HG02798 (cell line): ENCODE measurements around the gene SLC28A1.
"Not testable (repeated sequence)": the region's sequence is repeated elsewhere in the genome, so short reads cannot be mapped to it uniquely, and the experiment has no call there.

Experiments
- ATAC-seq: cut with Tn5 transposase; IDR thresholded peaks from one replicate; pipeline ENCODE4 v1.9.1; 2021; ENCODE audit warnings: mild to moderate bottlenecking; ENCODE audit not compliant: unreplicated experiment, poor library complexity

Gene SLC28A1

DNA sequence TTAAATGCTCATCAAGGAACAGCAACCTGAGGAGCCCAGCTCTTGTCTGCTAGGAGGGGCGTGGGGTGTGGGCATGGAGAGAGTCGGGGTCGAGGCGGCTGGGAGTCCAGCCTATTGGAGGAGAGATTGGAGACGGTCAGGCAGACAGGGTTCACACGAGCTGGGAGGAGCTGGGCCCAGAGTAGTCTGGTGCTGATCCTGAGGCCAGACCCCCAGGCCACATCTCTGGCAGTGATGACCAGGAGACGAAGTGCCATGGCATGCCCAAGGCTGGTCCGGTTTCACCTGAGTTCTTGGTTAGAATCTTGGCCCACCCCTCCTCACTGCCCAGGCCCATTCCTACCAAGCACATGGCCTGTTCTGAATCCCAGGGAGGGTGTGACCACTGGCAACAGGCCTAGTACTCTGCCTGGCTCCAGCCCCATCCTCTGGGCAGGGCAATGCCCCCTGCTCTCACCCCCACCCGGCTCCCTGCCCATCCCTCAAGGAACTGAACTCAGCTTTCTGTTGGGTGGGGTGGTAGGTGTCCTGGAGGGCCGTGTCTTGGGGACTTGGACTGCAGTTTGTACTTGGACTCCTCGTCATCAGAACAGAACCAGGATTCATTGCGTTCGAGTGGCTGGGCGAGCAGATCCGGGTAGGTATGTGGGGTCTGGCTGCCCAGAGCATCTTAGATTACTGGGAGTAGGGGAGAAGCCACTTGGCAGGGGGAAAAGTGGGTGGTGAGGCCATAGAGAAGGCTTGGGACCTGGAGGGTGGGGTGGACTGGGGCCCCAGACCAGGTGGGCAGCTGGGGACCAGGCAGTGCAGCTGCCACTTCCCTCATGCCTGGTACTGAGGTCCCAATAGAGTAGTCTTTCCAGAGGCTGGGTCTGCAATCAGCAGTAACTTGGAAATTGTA lies 20.8 kb downstream of the SLC28A1 start:
- ATAC-seq = no peak

DNA sequence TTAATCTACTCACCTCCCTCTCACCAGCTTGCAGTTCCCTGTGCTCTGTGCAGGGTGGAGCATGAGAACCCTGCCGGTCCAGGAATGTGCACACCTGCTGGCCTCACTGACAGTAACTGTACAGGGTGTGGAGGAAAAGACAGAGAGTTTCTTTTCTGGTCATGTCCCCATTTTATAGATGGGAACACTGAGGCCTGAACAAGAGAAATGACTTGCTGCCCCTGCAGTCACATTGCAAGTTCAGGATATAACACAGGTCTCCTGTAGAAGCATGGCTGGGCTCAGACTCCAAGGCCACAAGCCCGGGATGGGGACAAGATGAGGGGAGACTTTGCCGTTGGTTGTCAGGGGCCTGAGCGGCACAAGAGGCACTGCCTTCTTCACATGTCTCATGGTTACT lies 23.3 kb downstream of the SLC28A1 start:
- ATAC-seq = no peak

DNA sequence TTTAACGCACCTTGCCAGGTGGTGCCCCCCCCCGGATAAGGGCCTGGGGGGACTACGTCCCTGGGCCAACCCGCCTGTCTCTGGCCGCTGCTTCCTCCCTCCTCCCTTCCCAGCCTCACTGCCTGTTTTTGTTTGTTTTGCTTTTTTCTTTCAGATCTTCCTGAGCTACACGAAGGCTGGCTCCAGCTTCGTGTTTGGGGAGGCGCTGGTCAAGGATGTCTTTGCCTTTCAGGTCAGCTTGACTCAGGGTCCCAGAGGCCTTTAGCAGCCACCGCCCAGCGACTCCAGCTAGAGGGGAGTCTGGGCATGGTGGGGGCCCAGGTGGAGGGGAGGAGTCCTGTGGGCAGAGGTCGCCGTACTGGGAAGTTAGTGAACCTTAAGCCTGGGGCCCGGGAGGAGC lies 24.1 kb downstream of the SLC28A1 start:
- ATAC-seq = no peak

DNA sequence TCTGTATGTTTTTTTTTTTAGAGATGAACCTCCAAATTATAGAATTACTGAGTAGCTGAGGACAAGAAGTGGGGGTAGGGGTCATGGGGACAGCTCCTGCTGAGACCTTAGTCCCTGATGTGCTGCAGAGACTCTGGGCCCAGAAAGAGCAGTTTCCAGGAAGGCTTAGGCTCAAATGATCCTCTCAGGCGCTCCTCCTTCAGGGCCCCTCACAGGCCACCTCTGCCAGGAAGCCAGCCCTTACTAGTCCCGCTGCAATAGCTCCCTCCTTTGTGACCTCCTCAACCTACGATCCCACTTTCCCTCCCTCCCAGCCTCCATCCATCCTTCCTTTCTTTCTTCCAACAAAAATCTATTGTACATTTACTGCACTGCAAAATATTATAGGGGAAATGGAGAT lies 24.6 kb downstream of the SLC28A1 start:
- ATAC-seq = no peak

DNA sequence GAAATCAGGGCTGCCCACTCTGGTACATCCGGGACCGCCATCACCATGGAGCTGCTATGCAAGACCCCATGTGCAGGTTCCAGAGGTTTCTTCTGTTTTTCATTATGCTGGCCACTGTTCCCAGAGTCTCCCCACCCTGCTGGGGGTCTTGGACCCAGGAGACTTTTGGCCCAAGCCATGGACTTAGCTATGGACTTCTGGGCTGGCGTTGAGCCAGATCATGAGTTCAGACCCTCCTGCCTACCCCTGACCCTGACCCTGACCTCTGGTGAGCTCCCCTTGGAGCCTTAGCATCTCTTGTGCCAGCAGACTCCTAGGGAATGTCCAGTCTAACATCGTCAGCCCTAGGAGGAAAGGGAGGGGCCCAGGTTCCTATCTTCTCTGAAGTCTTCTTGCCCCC lies 25.3 kb downstream of the SLC28A1 start:
- ATAC-seq = no peak

DNA sequence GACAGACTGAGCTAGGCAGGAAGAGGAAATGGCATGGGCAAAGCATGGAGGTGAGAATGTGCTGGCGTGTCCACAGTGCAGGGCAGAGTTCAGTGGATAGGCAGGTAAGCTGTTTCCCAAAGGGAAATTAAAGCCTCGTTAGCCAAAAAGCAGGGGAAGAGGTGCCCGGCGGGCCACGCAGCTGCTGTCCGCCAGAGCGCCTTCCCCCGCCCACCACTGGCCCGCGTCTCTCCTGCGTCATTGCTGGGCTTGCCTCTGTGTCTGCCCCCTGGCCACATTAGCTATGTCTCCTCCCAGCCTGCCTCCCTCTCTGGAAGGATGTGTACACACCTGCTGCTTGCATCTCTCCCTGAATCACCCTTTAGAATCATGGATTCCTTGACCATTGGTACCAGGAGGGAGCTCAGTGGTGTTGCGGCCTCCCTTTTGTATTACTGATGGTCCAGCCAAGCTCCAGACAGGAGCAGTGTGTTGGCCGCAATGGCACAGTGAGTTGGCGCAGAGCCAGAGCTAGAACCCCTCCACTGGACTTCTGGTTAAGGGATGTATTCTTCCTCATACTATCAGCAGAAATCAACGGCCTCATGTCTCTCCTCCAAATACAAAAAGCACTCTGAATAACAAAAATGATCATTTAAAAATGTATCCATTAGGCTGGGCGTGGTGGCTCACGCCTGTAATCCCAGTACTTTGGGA lies 26.6 kb downstream of the SLC28A1 start:
- ATAC-seq = no peak

DNA sequence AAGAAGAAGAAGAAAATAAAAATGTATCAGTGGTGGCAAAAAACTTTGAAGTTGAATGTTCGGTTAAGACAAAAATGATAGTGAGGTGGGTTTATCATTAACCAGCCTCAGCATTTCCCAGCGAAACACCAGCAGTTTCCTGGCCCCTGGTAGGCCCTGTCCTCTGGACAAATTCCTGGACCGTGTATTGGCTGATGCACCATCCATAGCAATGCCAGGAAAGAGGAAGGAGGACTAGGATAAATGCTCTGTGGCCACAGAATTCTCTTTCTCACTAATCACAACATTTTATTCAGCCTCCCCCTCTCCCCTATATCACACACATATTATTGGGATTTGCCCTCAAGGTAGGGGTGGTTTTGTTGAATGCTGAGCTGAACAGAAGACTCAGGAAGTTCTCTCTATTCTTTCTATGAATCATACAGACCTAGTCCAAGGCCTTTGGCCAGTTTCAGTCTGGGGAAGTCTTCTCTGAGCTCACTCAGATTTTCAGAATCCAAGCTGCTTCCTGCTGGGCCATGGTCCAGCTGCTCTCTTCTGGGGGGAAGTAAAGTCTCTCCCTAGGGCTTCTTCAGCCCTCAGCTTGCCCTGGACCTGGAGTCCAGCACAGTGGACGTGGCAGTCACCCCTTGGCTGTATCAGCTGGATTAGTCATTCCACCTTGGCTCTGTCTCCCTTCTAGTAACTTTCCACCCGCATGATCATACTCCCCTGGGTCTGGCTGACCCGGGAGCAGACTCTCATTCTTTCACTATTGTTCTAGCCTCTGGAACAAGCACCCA lies 27.6 kb downstream of the SLC28A1 start:
- ATAC-seq = no peak

DNA sequence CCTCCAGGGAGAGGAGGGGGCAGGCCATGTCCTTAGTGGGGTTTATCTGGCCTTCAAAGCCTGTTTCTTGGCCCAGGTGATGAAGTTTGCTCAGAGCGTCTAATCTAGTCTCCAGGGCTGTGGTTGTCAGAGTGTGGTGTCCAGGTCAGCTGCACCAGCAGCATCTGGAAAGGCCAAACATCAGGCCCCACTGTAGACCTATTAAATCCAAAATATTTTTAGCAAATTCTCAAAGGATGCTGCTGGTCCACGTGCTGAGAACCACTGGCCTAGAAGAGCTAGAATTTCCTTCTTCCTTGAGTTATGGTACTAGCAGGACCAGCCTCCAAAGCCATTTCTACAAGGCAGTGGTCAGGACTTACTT lies 28.9 kb downstream of the SLC28A1 start:
- no peak for ATAC-seq

DNA sequence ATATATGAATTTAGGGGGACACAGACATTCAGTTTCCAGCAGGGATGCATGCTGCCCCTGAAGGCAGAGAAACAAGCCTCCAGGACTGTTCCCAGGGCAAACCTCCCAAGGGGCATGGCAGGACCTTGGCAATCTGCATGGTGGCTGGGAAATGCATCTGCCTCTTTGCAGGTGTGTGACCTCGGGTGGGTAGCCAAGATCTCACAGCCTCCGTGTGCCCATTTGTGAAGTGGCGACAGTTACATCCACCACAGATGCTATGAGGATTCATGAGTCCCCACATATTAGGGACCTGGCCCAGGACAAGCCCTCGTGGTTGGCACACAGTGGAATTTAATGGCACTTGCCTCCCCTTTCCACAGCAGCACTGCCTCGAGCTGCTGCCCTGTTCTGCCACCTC lies 29.9 kb downstream of the SLC28A1 start:
- ATAC-seq = no peak

DNA sequence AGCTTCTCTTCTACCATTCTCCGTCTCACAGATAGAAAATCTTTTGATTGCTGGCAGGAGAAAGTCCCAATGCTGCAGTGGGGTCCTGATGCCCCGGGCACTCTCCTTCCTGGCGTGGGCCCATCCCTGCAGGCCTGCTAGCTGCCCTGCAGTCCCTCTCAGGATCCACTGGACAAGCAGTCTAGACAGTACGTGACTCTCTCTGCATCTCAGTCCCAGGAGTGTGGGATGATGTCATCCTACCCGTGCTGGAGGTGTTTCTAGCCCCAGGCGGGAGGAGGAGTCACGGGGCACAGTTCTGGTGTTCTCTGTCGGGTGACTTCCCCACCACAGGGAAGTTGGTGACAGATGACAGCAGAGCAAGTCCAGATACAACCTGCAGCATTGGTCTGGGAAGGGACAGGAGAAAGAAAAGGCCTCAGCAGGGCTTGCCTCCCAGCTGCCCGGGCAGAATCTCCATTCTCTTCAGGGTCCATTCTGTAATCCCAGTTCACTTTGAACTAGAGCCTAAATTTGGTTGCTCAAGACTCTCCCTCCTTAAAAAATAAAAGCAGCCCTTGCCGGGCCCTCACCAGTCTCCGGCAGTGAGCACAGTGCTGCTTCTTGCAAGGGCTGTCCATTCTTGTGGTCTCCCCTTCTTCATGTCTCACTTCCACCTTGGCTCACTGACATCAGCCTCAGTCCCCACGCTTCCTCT lies 30.6 kb downstream of the SLC28A1 start:
- ATAC-seq = peak; percentile 94

DNA sequence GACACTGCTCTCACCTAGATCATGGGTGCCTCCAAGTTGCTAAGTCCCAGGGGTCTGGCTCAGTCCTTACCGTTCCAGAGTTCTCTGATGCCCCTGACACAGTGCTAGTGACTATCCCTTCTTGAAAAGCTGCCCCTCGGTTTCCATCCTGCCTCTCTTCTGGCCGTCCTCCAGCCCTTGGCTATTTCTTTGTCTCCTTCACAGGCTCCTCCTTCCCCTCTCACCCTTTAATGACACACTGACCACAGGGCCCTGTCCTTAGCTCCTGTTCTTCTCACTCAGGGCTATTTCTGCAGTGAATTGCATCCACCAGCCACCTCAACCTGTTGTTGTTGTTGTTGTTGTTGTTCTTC lies 31.1 kb downstream of the SLC28A1 start:
- ATAC-seq = no peak

DNA sequence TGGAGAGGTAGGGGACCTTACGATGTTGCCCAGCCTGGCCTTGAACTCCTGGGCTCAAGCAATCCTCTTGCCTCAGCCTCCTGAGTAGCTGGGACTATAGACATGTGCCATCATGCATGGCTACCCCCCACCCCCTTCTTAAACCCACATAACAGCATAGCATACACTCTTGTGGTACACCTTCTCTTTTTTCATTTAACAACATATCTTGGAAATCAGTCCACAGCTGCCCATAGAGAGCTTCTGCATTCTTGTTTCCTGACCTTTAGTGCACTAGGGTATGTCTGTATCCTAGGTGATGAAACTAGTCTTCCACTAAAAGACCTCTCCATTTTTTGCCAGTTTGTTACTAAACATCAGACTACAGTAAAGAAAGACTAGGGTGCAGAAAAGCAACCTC lies 33.0 kb downstream of the SLC28A1 start:
- no peak for ATAC-seq

DNA sequence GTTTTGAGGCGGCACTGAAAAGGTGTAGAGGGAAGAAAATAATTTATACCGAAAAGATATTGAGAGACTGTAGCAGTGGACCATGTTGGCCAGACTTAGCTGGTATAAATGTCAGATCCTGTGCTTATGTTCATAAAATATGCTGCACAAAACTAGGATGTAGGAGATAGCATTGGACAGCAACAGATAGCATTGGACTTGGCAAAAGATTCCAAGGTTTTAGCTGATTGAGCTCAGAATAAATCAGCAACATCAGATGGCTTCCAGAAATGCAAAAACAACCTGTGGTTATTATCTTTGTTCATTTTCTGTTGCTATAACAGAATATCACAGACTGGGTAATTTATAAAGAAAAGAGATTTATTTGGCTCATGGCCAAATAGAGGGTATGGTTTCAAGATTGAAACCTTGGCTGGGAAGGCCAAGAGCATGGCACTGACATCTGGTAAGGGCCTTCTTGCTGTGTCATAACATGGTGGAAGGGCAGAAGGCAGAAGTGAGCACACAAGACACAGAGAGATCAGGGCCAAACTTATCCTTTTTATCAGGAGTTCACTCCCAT lies 34.7 kb downstream of the SLC28A1 start:
- ATAC-seq = no peak

DNA sequence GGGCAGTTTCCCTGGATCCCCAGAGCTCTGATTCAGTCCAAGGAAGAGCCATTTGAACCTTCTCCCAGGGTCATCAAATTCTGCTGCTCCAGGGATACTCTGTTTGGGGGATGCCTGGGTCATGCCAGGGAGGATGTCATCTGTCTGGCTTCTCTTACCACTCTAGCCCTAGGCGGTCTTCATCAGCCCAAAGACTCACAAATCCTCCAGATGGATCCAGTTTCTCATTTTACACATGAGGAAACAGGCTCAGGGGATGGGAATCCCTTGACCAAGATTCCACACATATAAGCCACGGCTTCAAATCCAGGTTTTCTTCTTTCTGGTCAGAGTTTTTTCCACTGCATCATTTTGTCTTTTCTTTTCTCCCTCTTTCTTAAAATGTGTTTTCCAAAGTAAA lies 36.7 kb downstream of the SLC28A1 start:
- no peak for ATAC-seq

DNA sequence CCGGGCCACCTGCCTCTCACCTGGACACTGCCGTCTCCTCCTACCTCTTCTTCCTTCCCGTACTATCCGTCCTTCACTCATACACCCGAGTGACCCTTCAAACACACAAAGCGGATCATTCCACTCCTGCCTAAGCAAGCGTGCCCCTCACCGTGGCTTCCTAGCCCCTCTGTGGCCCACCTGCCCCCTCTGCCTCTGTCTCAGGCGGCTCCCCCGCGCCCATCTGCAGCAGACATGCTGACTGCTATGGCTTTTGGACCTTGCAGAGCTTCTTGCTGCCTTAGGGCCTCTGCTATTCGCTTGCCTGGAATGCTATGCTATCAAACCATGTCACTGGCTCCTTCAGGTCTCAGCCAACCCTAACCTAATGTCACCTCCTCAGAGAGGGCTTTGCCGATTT lies 38.1 kb downstream of the SLC28A1 start:
- no peak for ATAC-seq

DNA sequence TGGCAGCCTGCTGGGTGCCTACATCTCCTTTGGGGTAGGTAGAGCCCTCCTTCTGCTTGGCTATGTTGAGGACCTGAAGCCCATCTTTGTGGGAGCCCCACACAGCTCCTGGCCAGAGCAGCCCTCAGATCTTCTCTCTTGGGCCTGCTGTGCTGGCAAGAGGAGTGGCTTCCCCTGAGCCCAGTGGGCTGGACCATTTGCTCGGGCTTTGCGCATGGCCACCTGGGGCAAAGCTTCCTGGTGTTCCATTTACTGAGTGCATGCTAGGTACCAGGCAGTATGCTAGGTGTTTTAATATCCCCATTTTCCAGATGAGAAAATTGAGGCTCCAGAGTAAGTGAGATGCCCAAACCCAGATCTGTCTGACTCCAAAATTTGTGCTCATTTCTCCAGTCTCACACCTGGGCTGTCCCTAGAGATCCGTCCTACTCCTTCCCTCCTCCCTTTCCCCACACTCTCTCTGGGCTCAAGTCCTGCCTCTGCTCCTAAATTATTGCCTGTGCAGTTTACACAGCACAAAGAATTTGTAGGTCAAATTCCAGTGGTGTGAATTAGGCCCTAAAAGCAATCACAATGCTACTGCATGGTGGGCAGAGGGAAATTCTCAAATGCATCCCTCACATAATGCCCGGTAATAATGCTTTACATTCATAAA lies 39.7 kb downstream of the SLC28A1 start:
- ATAC-seq = no peak

DNA sequence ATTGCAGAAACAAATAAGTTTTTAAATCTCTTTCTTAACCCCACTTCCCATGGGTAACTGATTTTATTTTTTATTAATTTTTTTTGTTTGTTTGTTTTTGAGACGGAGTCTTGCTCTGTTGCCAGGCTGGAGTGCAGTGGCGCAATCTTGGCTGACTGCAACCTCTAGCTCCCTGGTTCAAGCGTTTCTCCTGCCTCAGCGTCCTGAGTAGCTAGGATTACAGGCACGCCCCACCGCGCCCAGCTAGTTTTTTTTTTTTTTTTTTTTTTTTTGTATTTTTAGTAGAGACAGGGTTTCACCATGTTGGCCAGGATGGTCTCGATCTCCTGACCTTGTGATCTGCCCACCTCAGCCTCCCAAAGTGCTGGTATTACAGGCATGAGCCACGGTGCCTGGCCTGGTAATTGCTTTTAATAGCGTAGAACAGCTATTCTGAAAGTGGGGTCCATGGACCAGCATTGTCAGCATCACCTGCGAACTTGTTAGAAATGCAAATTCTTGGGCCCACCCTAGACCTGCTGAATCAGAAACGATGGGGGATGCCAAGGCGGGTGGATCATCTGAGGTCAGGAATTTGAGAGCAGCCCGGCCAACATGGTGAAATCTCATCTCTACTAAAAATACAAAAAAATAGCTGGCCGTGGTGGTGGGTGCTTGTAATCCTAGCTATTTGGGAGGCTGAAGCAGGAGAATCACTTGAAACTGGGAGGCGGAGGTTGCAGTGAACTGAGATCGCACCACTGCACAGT lies 40.5 kb downstream of the SLC28A1 start:
- ATAC-seq = not testable (repeated sequence)

DNA sequence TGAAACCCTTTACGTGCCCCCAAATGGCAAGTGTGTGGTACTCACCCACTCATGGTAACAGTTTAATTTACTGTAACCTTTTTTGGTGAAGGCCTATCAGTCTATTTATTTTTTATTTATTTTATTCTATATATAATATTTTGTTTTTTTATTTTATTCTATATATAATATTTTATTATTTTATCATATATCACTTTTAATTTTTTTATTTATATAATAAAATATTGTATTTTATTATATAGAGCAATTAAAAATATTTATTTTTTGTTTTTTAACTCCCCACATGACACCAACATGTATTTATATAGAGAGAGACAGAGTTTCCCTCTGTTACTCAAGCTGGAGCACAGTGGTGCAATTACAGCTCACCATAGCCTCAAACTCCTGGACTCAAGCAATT lies 41.4 kb downstream of the SLC28A1 start:
- ATAC-seq = no peak
